HepG2 (cell line): ENCODE results near the gene BRPF1. TPM values are rescaled to one million over a fixed set of nuclear protein-coding genes. Genes with fewer than 3 reads are reported as not detected.
"Not testable (repeated sequence)": the region's sequence is repeated elsewhere in the genome, so short reads cannot be mapped to it uniquely, and the experiment has no call there.

ENCODE experiments used
- ATAC-seq: fragments of 200-7000 bp; cut with Tn5 transposase; 3 replicates; pipeline ENCODE4 v1.9.1; 2020; ENCODE audit warnings: mild to moderate bottlenecking, moderate library complexity
- BruUV-seq: library from RNA; stranded (reverse); fragments of 400-500 nt; replicated peaks from 2 replicates; lab custom pipeline; 2021; lab: Mats Ljungman, UMichigan
- CTCF ChIA-PET: fragments of 300-600 bp; formaldehyde crosslinking; extraction: SDS; loops from one replicate; lab custom pipeline; 2021; ENCODE audit warnings: low total read pairs, inconsistent platforms, low intra/inter-chr PET ratio; lab: Yijun Ruan, JAX
- POLR2A ChIA-PET: fragments of 350-600 bp; sonication (Branson Sonifier 250); formaldehyde crosslinking; loops from one replicate; lab custom pipeline; 2020; ENCODE audit warnings: antibody characterized with exemption, inconsistent platforms; lab: Yijun Ruan, JAX
- DNase-seq: peaks from one replicate; pipeline ENCODE4 v3.0.0-alpha.2; 2015; ENCODE audit warnings: low spot score
- FAIRE-seq: peaks from 3 replicates; lab custom pipeline; 2011; peaks lifted over from hg19 to GRCh38; lab: Jason Lieb, UNC
- H2AFZ ChIP-seq: one replicate; pipeline ENCODE4 v1.6.1; 2011; ENCODE audit warnings: low read length, inconsistent platforms
- H3K27ac ChIP-seq: fragments of 300-600 bp; 3 replicates; pipeline ENCODE4 v1.8.0; 2011; ENCODE audit warnings: mixed run types, mild to moderate bottlenecking, mixed read lengths, low read length, inconsistent platforms; ENCODE audit not compliant: insufficient read depth; ENCODE audit errors: extremely low read length
- H3K27me3 ChIP-seq, 2 experiments: fragments of 200-600 bp in 1 of 2; 2 replicates in 1 of 2; 3 replicates in 1 of 2; pipeline versions ENCODE4 v1.6.0 to v1.8.0; 2011; ENCODE audit warnings: low read length in 2 of 2, mild to moderate bottlenecking in 2 of 2, moderate library complexity in 2 of 2, inconsistent platforms in 1 of 2; ENCODE audit not compliant: insufficient read depth in 2 of 2, control insufficient read depth in 1 of 2
- H3K36me3 ChIP-seq, 2 experiments: fragments of 200-600 bp in 1 of 2; replicated peaks in 1 of 2; 2 replicates in 1 of 2; 3 replicates in 1 of 2; pipeline versions ENCODE4 v1.5.1 to v1.8.0; 2011; ENCODE audit warnings: low read length in 2 of 2, inconsistent platforms in 1 of 2; ENCODE audit not compliant: insufficient read depth in 2 of 2, control insufficient read depth in 1 of 2
- H3K4me1 ChIP-seq: 2 replicates; pipeline ENCODE4 v1.5.1; 2012; ENCODE audit warnings: low read length, inconsistent platforms; ENCODE audit not compliant: insufficient read depth
- H3K4me2 ChIP-seq: 2 replicates; pipeline ENCODE4 v1.6.0; 2011; ENCODE audit warnings: low read depth, low read length, inconsistent platforms
- H3K4me3 ChIP-seq, 3 experiments: fragments of 200-600 bp in 1 of 3; sonication (generic), shearing (Covaris generic) in 1 of 3; replicated peaks in 1 of 3; 2 replicates each; pipeline ENCODE4 v1.5.1; 2011 to 2016; ENCODE audit warnings: low read length in 3 of 3, inconsistent platforms in 2 of 3, low read depth in 2 of 3, mild to moderate bottlenecking in 2 of 3, control low read depth in 1 of 3, mixed read lengths in 1 of 3; ENCODE audit not compliant: insufficient read depth in 1 of 3
- H3K79me2 ChIP-seq: one replicate; pipeline ENCODE4 v1.6.1; 2011; ENCODE audit warnings: low read length, inconsistent platforms; ENCODE audit not compliant: insufficient read depth
- H3K9ac ChIP-seq: 2 replicates; pipeline ENCODE4 v1.6.0; 2011; ENCODE audit warnings: mild to moderate bottlenecking, low read depth, low read length, inconsistent platforms; ENCODE audit not compliant: insufficient read depth
- H3K9me3 ChIP-seq: 2 replicates; pipeline ENCODE4 v1.5.1; 2012; ENCODE audit warnings: mild to moderate bottlenecking, low read length
- H4K20me1 ChIP-seq: 2 replicates; pipeline ENCODE4 v1.6.0; 2011; ENCODE audit warnings: inconsistent platforms, mild to moderate bottlenecking, low read length, moderate library complexity; ENCODE audit not compliant: insufficient read depth
- GATAD2A ChIP-seq: IDR thresholded peaks from 2 replicates; pipeline ENCODE4 v1.6.1; 2016
- LCORL ChIP-seq, 2 experiments: fragments of 450-650 bp in 1 of 2; sonication (generic) in 1 of 2; formaldehyde crosslinking in 1 of 2; IDR thresholded peaks; 2 replicates each; pipeline versions ENCODE4 v1.5.0 to v1.6.1; 2017 to 2020; ENCODE audit warnings: antibody characterized with exemption in 1 of 2, missing genetic modification reagents in 1 of 2
- MEF2D ChIP-seq: sonication (generic); formaldehyde crosslinking; IDR thresholded peaks from 2 replicates; pipeline ENCODE4 v1.5.1; 2020; ENCODE audit warnings: mild to moderate bottlenecking, missing genetic modification reagents
- NONO ChIP-seq, 2 experiments: fragments of 450-650 bp in 1 of 2; sonication (generic) in 1 of 2; formaldehyde crosslinking in 1 of 2; IDR thresholded peaks in 1 of 2; conservative IDR thresholded peaks in 1 of 2; 2 replicates each; pipeline versions ENCODE4 v1.6.1 to v1.8.0; 2017 to 2022; ENCODE audit warnings: mild to moderate bottlenecking in 1 of 2, missing genetic modification reagents in 1 of 2, moderate library complexity in 1 of 2
- RCOR2 ChIP-seq: IDR thresholded peaks from 2 replicates; pipeline ENCODE4 v1.6.1; 2016; ENCODE audit warnings: missing biosample characterization, missing genetic modification reagents
- SMARCE1 ChIP-seq: fragments of 450-650 bp; IDR thresholded peaks from 2 replicates; pipeline ENCODE4 v1.6.1; 2017; ENCODE audit warnings: borderline replicate concordance
- ZNF121 ChIP-seq: sonication (generic); formaldehyde crosslinking; IDR thresholded peaks from 2 replicates; pipeline ENCODE4 v1.5.0; 2020; ENCODE audit warnings: mild to moderate bottlenecking, missing genetic modification reagents
- ZNF460 ChIP-seq: sonication (generic); formaldehyde crosslinking; IDR thresholded peaks from 2 replicates; pipeline ENCODE4 v1.5.1; 2020; ENCODE audit warnings: missing genetic modification reagents, mild to moderate bottlenecking, borderline replicate concordance
- ZNF616 ChIP-seq: sonication (generic); formaldehyde crosslinking; IDR thresholded peaks from 2 replicates; pipeline ENCODE4 v1.5.0; 2020; ENCODE audit warnings: low read depth, mild to moderate bottlenecking, missing genetic modification reagents
- ZNF629 ChIP-seq: sonication (generic); formaldehyde crosslinking; conservative IDR thresholded peaks from 2 replicates; pipeline ENCODE4 v1.5.0; 2020; ENCODE audit warnings: missing genetic modification reagents
- WGBS: methylation state at CpG from one replicate; pipeline ENCODE4 v1.1.6; 2017; ENCODE audit warnings: low lambda C conversion rate; 5-methylcytosine and 5-hydroxymethylcytosine counted together
- in situ Hi-C: cut with HindIII; loops from 2 replicates; pipeline ENCODE4 v1.10.0; 2017; ENCODE audit warnings: low pct_unique_long_range_greater_than_20kb; ENCODE audit not compliant: extremely low pct_ligation_motif_present
- intact Hi-C: fragments of 100-400 bp; cut with micrococcal nuclease; formaldehyde crosslinking; loops from one replicate; pipeline ENCODE4 v1.10.0; 2022; ENCODE audit not compliant: unreplicated experiment
- polyA plus RNA-seq, 8 experiments: library from polyadenylated mRNA; depleted of rRNA in 3 of 8; stranded (reverse) in 7 of 8; unstranded in 1 of 8; fragments of >200 nt; fragmentation: Illumina TruSeq in 4 of 8; extraction: Trizol in 4 of 8; gene quantifications; 2 replicates each; pipeline versions ENCODE4 v1.2.1 to v1.2.3, GENCODE V29; 2011 to 2016; ENCODE audit warnings: low read depth in 4 of 8, missing spikeins in 1 of 8, mixed read lengths in 1 of 8; ENCODE audit not compliant: insufficient read depth in 1 of 8
- total RNA-seq, 5 experiments: library from RNA; depleted of rRNA; stranded (reverse); fragments of >200 nt; fragmentation: Illumina TruSeq; extraction: Trizol; gene quantifications; 2 replicates each; pipeline ENCODE4 v1.2.3, GENCODE V29; 2016; ENCODE audit warnings: low read depth in 1 of 5
- TF ChIP-seq, protein P1 (sequence below): IDR thresholded peaks from 2 replicates; pipeline ENCODE4 v1.6.1; 2016

BRPF1 gene
- total and polyA plus RNA-seq, 2 of the 13 experiments (the other 11 are each of a cell fraction or from before 2014, with no cell fraction given) = 7.3 to 10.0 TPM

DNA sequence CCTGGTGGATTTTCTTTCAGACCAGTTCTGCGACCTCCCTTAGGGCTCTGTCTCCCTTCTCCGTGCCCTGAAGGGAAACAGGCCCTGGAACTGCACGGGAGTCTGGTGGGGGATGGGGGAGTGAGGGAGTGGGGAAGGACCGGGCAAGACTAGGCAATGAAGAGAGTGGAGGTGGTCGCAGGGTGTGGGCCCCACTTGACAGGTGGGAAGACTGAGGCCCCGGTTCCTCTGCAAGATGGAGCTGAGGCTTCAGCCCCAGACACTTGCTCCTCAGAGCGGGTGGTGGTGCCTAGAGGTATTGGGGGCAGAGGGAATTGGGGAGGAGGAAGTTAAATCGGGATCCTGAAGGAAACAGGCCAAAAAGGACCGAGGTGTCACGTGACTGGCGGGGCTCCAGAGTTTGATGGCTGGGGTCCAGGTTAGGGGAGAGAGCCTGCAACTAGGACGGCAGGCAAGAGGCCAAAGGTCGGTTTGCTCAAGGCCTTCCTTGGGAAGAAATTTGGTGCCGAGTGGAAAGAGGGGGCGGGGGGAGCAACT is 38.8 kb downstream of the BRPF1 start (continued):
- TF ChIP-seq LCORL (IDR thresholded peaks at IDR 0.05) = no peak
- TF ChIP-seq LCORL (CRISPR knock-in tag; IDR thresholded peaks at IDR 0.05) = peak; percentile 79
- TF ChIP-seq ZNF616 (CRISPR knock-in tag) = no peak
- TF ChIP-seq, protein P1, sequence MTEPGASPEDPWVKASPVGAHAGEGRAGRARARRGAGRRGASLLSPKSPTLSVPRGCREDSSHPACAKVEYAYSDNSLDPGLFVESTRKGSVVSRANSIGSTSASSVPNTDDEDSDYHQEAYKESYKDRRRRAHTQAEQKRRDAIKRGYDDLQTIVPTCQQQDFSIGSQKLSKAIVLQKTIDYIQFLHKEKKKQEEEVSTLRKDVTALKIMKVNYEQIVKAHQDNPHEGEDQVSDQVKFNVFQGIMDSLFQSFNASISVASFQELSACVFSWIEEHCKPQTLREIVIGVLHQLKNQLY = peak; percentile 28; the same call in 1 of the 2 replicates
- TF ChIP-seq GATAD2A = 0 out of 2 replicates have a peak, but pooled peaks have one; percentile 26
- TF ChIP-seq RCOR2 (CRISPR knock-in tag) = 0 out of 2 replicates have a peak, but pooled peaks have one; percentile 19
- TF ChIP-seq SMARCE1 = no peak
- TF ChIP-seq MEF2D (CRISPR knock-in tag) = no peak
- TF ChIP-seq, all 625 proteins: peak for 62

DNA sequence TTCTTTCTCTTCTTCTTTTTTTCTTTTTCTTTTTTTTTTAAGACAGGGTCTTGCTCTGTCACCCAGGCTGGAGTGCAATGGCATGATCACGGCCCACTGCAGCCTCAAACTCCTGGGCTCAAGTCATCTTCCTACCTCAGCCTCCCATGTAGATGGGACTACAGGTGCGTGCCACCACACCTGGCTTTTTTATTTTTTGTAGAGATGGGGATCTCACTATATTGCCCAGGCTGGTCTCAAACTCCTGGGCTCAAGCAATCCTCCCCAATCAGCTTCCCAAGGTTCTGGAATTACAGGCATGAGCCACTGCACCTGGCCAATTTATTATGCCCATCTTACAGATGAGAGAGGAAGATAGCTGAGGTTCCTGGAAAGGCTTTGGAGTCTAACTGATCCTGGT is 39.5 kb downstream of the BRPF1 start:
- H3K36me3 ChIP-seq; DNase-seq; H3K27ac ChIP-seq; H3K9ac ChIP-seq; FAIRE-seq; H3K9me3 ChIP-seq; BruUV-seq; ATAC-seq; in situ Hi-C loops; H3K4me2 ChIP-seq; H3K27me3 ChIP-seq; intact Hi-C loops; H4K20me1 ChIP-seq; H2AFZ ChIP-seq; CTCF ChIA-PET; TF ChIP-seq NONO (IDR thresholded peaks at IDR 0.05): not testable (repeated sequence)
- H3K4me1 ChIP-seq = peaks cover 39% of the 10 kb centered on the region
- TF ChIP-seq NONO (CRISPR knock-in tag; conservative IDR thresholded peaks at IDR 0.05) (0 out of 2 replicates have a peak, but pooled peaks have one; percentile 1), ZNF121 (CRISPR knock-in tag) (peak; percentile 76), ZNF460 (CRISPR knock-in tag) (peak; percentile 71; the same call in 1 of the 2 replicates), ZNF629 (CRISPR knock-in tag) (peak; percentile 78)
- POLR2A ChIA-PET = interaction anchor here (1.6 to 5.3 kb wide), 4 partner anchors 17 to 40 kb away, joined by 6 to 50 read pairs (median 22); partner anchors contain the start of genes ARPC4, BRPF1, OGG1 and TADA3
- WGBS = 60% methylated on average over 2 of the region's 2 CpGs
- 0 out of 6 replicates have a peak overlapping the region, but pooled peaks of 1 of the 3 experiments have one; percentile 92 for H3K4me3 ChIP-seq
- peaks cover 13% of the 10 kb centered on the region for H3K79me2 ChIP-seq
